Measurements from ENCODE around the gene BRI3BP.
"Not testable (repeated sequence)": the region's sequence is repeated elsewhere in the genome, so short reads cannot be mapped to it uniquely, and the experiment has no call there.

Gene BRI3BP

GRCh38 chr12:124972211-124972610, 21.2 kb upstream of the BRI3BP start:
- no peak for DNase-seq (ENCODE audit: low read depth, low spot score)

- DNase-seq (ENCODE audit: low read depth, low spot score) = no peak
These were observed 18.2 kb upstream of the BRI3BP start for GRCh38 chr12:124975276-124975675.

- DNase-seq (ENCODE audit: low read depth, low spot score) = no peak
These were observed 16.4 kb upstream of the BRI3BP start for GRCh38 chr12:124976999-124977398.

- DNase-seq (ENCODE audit: low read depth, low spot score) = no peak
These were observed 13.9 kb upstream of the BRI3BP start for GRCh38 chr12:124979568-124979967.

- no peak for DNase-seq (ENCODE audit: low read depth, low spot score)
These were observed 13.2 kb upstream of the BRI3BP start for GRCh38 chr12:124980098-124980892.

- DNase-seq (ENCODE audit: low read depth, low spot score) = not testable (repeated sequence)
These were observed 6.6 kb upstream of the BRI3BP start for GRCh38 chr12:124986876-124987275.

GRCh38 chr12:124992874-124993625, 395 bp upstream of the BRI3BP start:
- DNase-seq (ENCODE audit: low read depth, low spot score) = peak; percentile 59

GRCh38 chr12:124994437-124994975, 1.1 kb downstream of the BRI3BP start:
- no peak for DNase-seq (ENCODE audit: low read depth, low spot score)

GRCh38 chr12:124995200-124995961, 1.9 kb downstream of the BRI3BP start:
- DNase-seq (ENCODE audit: low read depth, low spot score) = no peak

GRCh38 chr12:124998705-124999104, 5.3 kb downstream of the BRI3BP start:
- DNase-seq (ENCODE audit: low read depth, low spot score) = no peak

- DNase-seq (ENCODE audit: low read depth, low spot score) = no peak
These were observed 8.2 kb downstream of the BRI3BP start for GRCh38 chr12:125001636-125002035.

- no peak for DNase-seq (ENCODE audit: low read depth, low spot score)
These were observed 9.6 kb downstream of the BRI3BP start for GRCh38 chr12:125003021-125003420.

- DNase-seq (ENCODE audit: low read depth, low spot score) = no peak
These were observed 11.2 kb downstream of the BRI3BP start for GRCh38 chr12:125004621-125005020.

- DNase-seq (ENCODE audit: low read depth, low spot score) = no peak
These were observed 12.2 kb downstream of the BRI3BP start for GRCh38 chr12:125005652-125006051.

GRCh38 chr12:125006365-125006764, 12.9 kb downstream of the BRI3BP start:
- no peak for DNase-seq (ENCODE audit: low read depth, low spot score)

GRCh38 chr12:125013816-125014442, 20.5 kb downstream of the BRI3BP start:
- DNase-seq (ENCODE audit: low read depth, low spot score) = no peak

- DNase-seq (ENCODE audit: low read depth, low spot score) = no peak
These were observed 21.1 kb downstream of the BRI3BP start for GRCh38 chr12:125014526-125014925.

GRCh38 chr12:125015680-125016310, 22.4 kb downstream of the BRI3BP start:
- peak; percentile 43 for DNase-seq (ENCODE audit: low read depth, low spot score)

- no peak for DNase-seq (ENCODE audit: low read depth, low spot score)
These were observed 24.4 kb downstream of the BRI3BP start for GRCh38 chr12:125017801-125018200.

- no peak for DNase-seq (ENCODE audit: low read depth, low spot score)
These were observed 24.9 kb downstream of the BRI3BP start for GRCh38 chr12:125018356-125018755.

GRCh38 chr12:125021096-125021495, 27.7 kb downstream of the BRI3BP start:
- DNase-seq (ENCODE audit: low read depth, low spot score) = no peak
